Gastrocnemius medialis (tissue), 4 donors: ENCODE data around the gene ATP6V1G2. TPM values are rescaled to one million over a fixed set of nuclear protein-coding genes. Genes with fewer than 3 reads are reported as not detected.
A peak's percentile ranks its signal among the peaks of the same experiment; 100 is the strongest.

Source experiments
- ATAC-seq, 2 donors: fragments of 150-250 bp; one replicate each; pipeline ENCODE4 v1.9.1; 2016
- DNase-seq, 2 donors: peaks; one replicate each; pipeline ENCODE4 v3.0.0-alpha.2; 2019
- H3K27ac ChIP-seq, 4 donors: fragments of 200-600 bp; sonication (generic); 1 replicate in 1 of 4; 2 replicates in 3 of 4; pipeline ENCODE4 v1.5.1; 2016 to 2018; ENCODE audit warnings: mild to moderate bottlenecking in 2 of 4, moderate library complexity in 1 of 4
- H3K27me3 ChIP-seq, 3 donors: fragments of 200-600 bp; sonication (generic) in 2 of 3; 1 replicate in 1 of 3; 2 replicates in 2 of 3; pipeline versions ENCODE4 v1.5.1 to v1.6.0; 2016 to 2019; ENCODE audit warnings: mild to moderate bottlenecking in 1 of 3, moderate library complexity in 1 of 3
- H3K36me3 ChIP-seq, 2 donors: fragments of 200-600 bp; sonication (generic) in 1 of 2; one replicate each; pipeline ENCODE4 v1.5.1; 2017 to 2018
- H3K4me1 ChIP-seq, 2 donors: fragments of 200-600 bp; sonication (generic) in 1 of 2; one replicate each; pipeline ENCODE4 v1.5.1; 2016 to 2017; ENCODE audit warnings: mild to moderate bottlenecking in 2 of 2
- H3K4me3 ChIP-seq, 4 donors: fragments of 200-600 bp; sonication (generic) in 3 of 4; 1 replicate in 1 of 4; 2 replicates in 3 of 4; pipeline ENCODE4 v1.5.1; 2016 to 2019; ENCODE audit warnings: mild to moderate bottlenecking in 2 of 4
- H3K9me3 ChIP-seq, 3 donors: fragments of 200-600 bp; sonication (generic) in 2 of 3; 1 replicate in 1 of 3; 2 replicates in 2 of 3; pipeline ENCODE4 v1.5.1; 2016 to 2019
- CTCF ChIP-seq, 5 experiments: fragments of 450-650 bp in 3 of 5; fragments of 200-600 bp in 2 of 5; sonication (generic) in 2 of 5; IDR thresholded peaks in 4 of 5; conservative IDR thresholded peaks in 1 of 5; 1 replicate in 4 of 5; 2 replicates in 1 of 5; pipeline ENCODE4 v1.5.1; 2016 to 2019; ENCODE audit warnings: antibody characterized with exemption in 5 of 5, mild to moderate bottlenecking in 3 of 5, moderate library complexity in 3 of 5
- POLR2A ChIP-seq, 2 donors: fragments of 450-650 bp; IDR thresholded peaks; one replicate each; pipeline ENCODE4 v1.6.1; 2017; ENCODE audit warnings: antibody characterized with exemption in 2 of 2, mild to moderate bottlenecking in 2 of 2, moderate library complexity in 2 of 2
- in situ Hi-C, 4 donors: fragments of 200-750 bp; cut with MboI; loops; one replicate each; pipeline versions ENCODE4 v1.15.0 to v1.8.0; 2017; ENCODE audit warnings: low sequenced_read_pairs in 4 of 4
- intact Hi-C: fragments of 100-400 bp; cut with DNase I; formaldehyde crosslinking; loops from one replicate; pipeline ENCODE4 v1.15.1; 2023; ENCODE audit warnings: low total_unique reads
- total RNA-seq, 4 donors: library from RNA; depleted of rRNA; stranded (reverse); fragments of >200 nt; gene quantifications; one replicate each; pipeline versions ENCODE4 v1.1.0 to v1.2.3, GENCODE V29; 2016

Gene ATP6V1G2
- total RNA-seq, 4 donors from 2014 or later: 0.46 to 1.8 (median 1.1) TPM

- Histone ChIP-seq H3K4me3 (no peak overlapping the region), H3K27me3 (no peaks in the 10 kb centered on the region), H3K9me3 (no peaks in the 10 kb centered on the region), H3K4me1 (peaks cover 14 to 29% of the 10 kb centered on the region in 2 donors), H3K36me3 (peaks cover 0 to 27% of the 10 kb centered on the region in 2 donors), H3K27ac (peak overlapping the region; percentile 16 to 64 (median 58))
- intact Hi-C loops: no loop called here
- TF ChIP-seq POLR2A (IDR thresholded peaks at IDR 0.05) (no peak), CTCF (IDR thresholded peaks at IDR 0.05 in 4 of 5, conservative IDR thresholded peaks at IDR 0.05 in 1 of 5) (no peak)
- ATAC-seq (peak; percentile 50 to 81), DNase-seq (peak in 1 of 2 donors; percentile 31)
- in situ Hi-C loops: no loop called here
Observed at GRCh38 chr6:31558631-31559500, 12.5 kb upstream of the ATP6V1G2 start.

DNA sequence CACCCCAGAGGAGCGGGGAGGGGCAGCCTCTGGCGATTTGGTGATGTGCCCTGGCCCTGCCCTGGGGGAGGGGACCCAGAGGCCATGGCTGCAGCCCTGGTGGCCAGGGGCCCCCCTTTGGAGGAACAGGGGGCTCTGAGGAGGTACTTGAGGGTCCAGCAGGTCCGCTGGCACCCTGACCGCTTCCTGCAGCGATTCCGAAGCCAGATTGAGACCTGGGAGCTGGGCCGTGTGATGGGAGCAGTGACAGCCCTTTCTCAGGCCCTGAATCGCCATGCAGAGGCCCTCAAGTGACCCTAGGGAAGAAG is 11.9 kb upstream of the ATP6V1G2 start:
- Histone ChIP-seq H3K36me3 (peaks cover 0 to 33% of the 10 kb centered on the region in 2 donors), H3K4me1 (peaks cover 14 to 29% of the 10 kb centered on the region in 2 donors), H3K4me3 (no peak overlapping the region), H3K27me3 (no peaks in the 10 kb centered on the region), H3K27ac (peak overlapping the region in 2 of 4 donors; percentile 58 to 64), H3K9me3 (no peaks in the 10 kb centered on the region)
- no peak for DNase-seq
- intact Hi-C loops (no loop called here), in situ Hi-C loops (no loop called here)
- no peak for TF ChIP-seq CTCF (IDR thresholded peaks at IDR 0.05 in 4 of 5, conservative IDR thresholded peaks at IDR 0.05 in 1 of 5)
- TF ChIP-seq POLR2A (IDR thresholded peaks at IDR 0.05): no peak
- ATAC-seq: no peak

- peaks cover 0 to 33% of the 10 kb centered on the region in 2 donors for H3K36me3 ChIP-seq
- peak overlapping the region in 2 of 4 donors; percentile 58 to 64 for H3K27ac ChIP-seq
- TF ChIP-seq CTCF (IDR thresholded peaks at IDR 0.05 in 4 of 5, conservative IDR thresholded peaks at IDR 0.05 in 1 of 5) (no peak), POLR2A (IDR thresholded peaks at IDR 0.05) (no peak)
- H3K4me1 ChIP-seq: peaks cover 14 to 29% of the 10 kb centered on the region in 2 donors
- no peaks in the 10 kb centered on the region for H3K9me3 ChIP-seq
- no peak overlapping the region for H3K4me3 ChIP-seq
- no peaks in the 10 kb centered on the region for H3K27me3 ChIP-seq
- DNase-seq: no peak
- in situ Hi-C loops: no loop called here
- intact Hi-C loops: no loop called here
- ATAC-seq: no peak
Observed at GRCh38 chr6:31557443-31558317, 11.3 kb upstream of the ATP6V1G2 start.

GRCh38 chr6:31556307-31556706 is 9.9 kb upstream of the ATP6V1G2 start:
- Histone ChIP-seq H3K27me3 (no peaks in the 10 kb centered on the region), H3K27ac (no peak overlapping the region), H3K9me3 (no peaks in the 10 kb centered on the region), H3K36me3 (peaks cover 0 to 34% of the 10 kb centered on the region in 2 donors), H3K4me3 (no peak overlapping the region), H3K4me1 (peaks cover 14 to 29% of the 10 kb centered on the region in 2 donors)
- intact Hi-C loops (no loop called here), in situ Hi-C loops (no loop called here)
- TF ChIP-seq POLR2A (IDR thresholded peaks at IDR 0.05): no peak
- TF ChIP-seq CTCF (IDR thresholded peaks at IDR 0.05 in 4 of 5, conservative IDR thresholded peaks at IDR 0.05 in 1 of 5): no peak
- no peak for DNase-seq
- no peak for ATAC-seq
